ENCODE results near the gene OR2T33.
"Not testable (repeated sequence)": the region's sequence is repeated elsewhere in the genome, so short reads cannot be mapped to it uniquely, and the experiment has no call there.

The OR2T33 gene

GRCh38 chr1:248277876-248278275 lies at the start of gene OR2T33:
TSS of gene OR2T33 (minus strand) at chr1:248277976. CDS start at chr1:248273814, 4,162 bp downstream.
- no peak within 1 kb of the TSS for H3K27ac ChIP-seq
- no peak within 1 kb of the TSS for H3K4me3 ChIP-seq
- H3K9ac ChIP-seq, result no peak within 1 kb of the TSS
- peaks cover 5% of the 10 kb centered on the region for H3K9me3 ChIP-seq
- no peak within 1 kb of the TSS for H3K4me2 ChIP-seq
- no peaks in the 10 kb centered on the region for H3K36me3 ChIP-seq
- no peak for TF ChIP-seq Cebpa-rat (IDR thresholded peaks at IDR 0.05)
- H4K20me1 ChIP-seq, result no peaks in the 10 kb centered on the region
- no peaks in the 10 kb centered on the region for H3K27me3 ChIP-seq
- H3K4me1 ChIP-seq, result peaks cover 18% of the 10 kb centered on the region

GRCh38 chr1:248324468-248324867 lies 46.7 kb upstream of the OR2T33 start, which contains the start of gene OR2M7:
TSS of gene OR2M7 (minus strand) at chr1:248324568. CDS start at chr1:248324568, 0 bp downstream.
- H3K4me1 ChIP-seq, result no peaks in the 10 kb centered on the region
- no peak within 1 kb of the TSS for H3K4me2 ChIP-seq
- no peaks in the 10 kb centered on the region for H3K9me3 ChIP-seq
- H3K4me3 ChIP-seq, result no peak within 1 kb of the TSS
- no peak within 1 kb of the TSS for H3K27ac ChIP-seq
- no peak within 1 kb of the TSS for H3K9ac ChIP-seq
- H3K36me3 ChIP-seq, result no peaks in the 10 kb centered on the region
- TF ChIP-seq Cebpa-rat (IDR thresholded peaks at IDR 0.05), result no peak
- no peaks in the 10 kb centered on the region for H3K27me3 ChIP-seq
- H4K20me1 ChIP-seq, result no peaks in the 10 kb centered on the region

- Histone ChIP-seq H3K27me3 (no peaks in the 10 kb centered on the region), H3K9me3 (peaks cover 33% of the 10 kb centered on the region), H3K4me2 (no peak overlapping the region), H3K9ac (no peak overlapping the region), H4K20me1 (no peaks in the 10 kb centered on the region), H3K36me3 (no peaks in the 10 kb centered on the region), H3K27ac (no peak overlapping the region), H3K4me3 (no peak overlapping the region), H3K4me1 (no peaks in the 10 kb centered on the region)
- TF ChIP-seq Cebpa-rat (IDR thresholded peaks at IDR 0.05), result no peak
Measured at GRCh38 chr1:248316796-248317195, 39.0 kb upstream of the OR2T33 start.

- H3K4me3 ChIP-seq, H3K4me2 ChIP-seq, H3K36me3 ChIP-seq, H3K4me1 ChIP-seq, H3K27me3 ChIP-seq, H4K20me1 ChIP-seq, H3K27ac ChIP-seq, H3K9me3 ChIP-seq, H3K9ac ChIP-seq: not testable (repeated sequence)
Measured at GRCh38 chr1:248306740-248307139, 29.0 kb upstream of the OR2T33 start.

GRCh38 chr1:248306103-248306502 lies 28.3 kb upstream of the OR2T33 start:
- Histone ChIP-seq H3K27ac (no peak overlapping the region), H3K4me1 (no peaks in the 10 kb centered on the region), H3K9ac (no peak overlapping the region), H3K9me3 (no peaks in the 10 kb centered on the region; the same call in 1 of the 2 replicates), H3K27me3 (no peaks in the 10 kb centered on the region), H4K20me1 (no peaks in the 10 kb centered on the region), H3K36me3 (no peaks in the 10 kb centered on the region), H3K4me2 (no peak overlapping the region), H3K4me3 (no peak overlapping the region)
- no peak for TF ChIP-seq Cebpa-rat (IDR thresholded peaks at IDR 0.05)

- not testable (repeated sequence) for H3K4me1 ChIP-seq, H3K36me3 ChIP-seq, H3K27ac ChIP-seq, H3K9ac ChIP-seq, H4K20me1 ChIP-seq, H3K27me3 ChIP-seq, H3K4me2 ChIP-seq, H3K9me3 ChIP-seq, H3K4me3 ChIP-seq
Measured at GRCh38 chr1:248305672-248306071, 27.9 kb upstream of the OR2T33 start.

- no peak within 1 kb of the TSS for H3K4me3 ChIP-seq
- H3K4me1 ChIP-seq, result no peaks in the 10 kb centered on the region
- no peaks in the 10 kb centered on the region for H3K27me3 ChIP-seq
- no peaks in the 10 kb centered on the region for H3K36me3 ChIP-seq
- H3K9ac ChIP-seq, result no peak within 1 kb of the TSS
- no peaks in the 10 kb centered on the region; the same call in 1 of the 2 replicates for H3K9me3 ChIP-seq
- no peak within 1 kb of the TSS for H3K27ac ChIP-seq
- no peaks in the 10 kb centered on the region for H4K20me1 ChIP-seq
- TF ChIP-seq Cebpa-rat (IDR thresholded peaks at IDR 0.05), result no peak
- H3K4me2 ChIP-seq, result no peak within 1 kb of the TSS
Measured at GRCh38 chr1:248303324-248303723, 25.5 kb upstream of the OR2T33 start, which contains the start of gene OR2T12. TSS of gene OR2T12 (minus strand) at chr1:248303424. CDS start at chr1:248295578, 7,846 bp downstream.

GRCh38 chr1:248288391-248288790 lies 10.6 kb upstream of the OR2T33 start:
- peaks cover 15% of the 10 kb centered on the region for H3K9me3 ChIP-seq

GRCh38 chr1:248273225-248273624 lies 4.6 kb downstream of the OR2T33 start:
- H3K9me3 ChIP-seq, H3K36me3 ChIP-seq, H3K4me2 ChIP-seq: not testable (repeated sequence)

More at GRCh38 chr1:248288391-248288790, 10.6 kb upstream of the OR2T33 start:
- TF ChIP-seq Cebpa-rat (IDR thresholded peaks at IDR 0.05), result peak; percentile 49; the same call in 1 of the 2 replicates
- Histone ChIP-seq H3K4me3 (no peak overlapping the region), H3K9ac (no peak overlapping the region), H3K27ac (peak overlapping the region; percentile 63), H3K36me3 (no peaks in the 10 kb centered on the region), H4K20me1 (no peaks in the 10 kb centered on the region), H3K27me3 (no peaks in the 10 kb centered on the region), H3K4me2 (peak overlapping the region; percentile 57), H3K4me1 (peaks cover 17% of the 10 kb centered on the region)

GRCh38 chr1:248268178-248268577 lies 9.6 kb downstream of the OR2T33 start:
- Histone ChIP-seq H3K4me2 (no peak overlapping the region), H3K9me3 (no peaks in the 10 kb centered on the region), H4K20me1 (no peaks in the 10 kb centered on the region), H3K9ac (no peak overlapping the region), H3K4me3 (no peak overlapping the region), H3K27ac (no peak overlapping the region), H3K4me1 (no peaks in the 10 kb centered on the region), H3K36me3 (no peaks in the 10 kb centered on the region), H3K27me3 (no peaks in the 10 kb centered on the region)
- TF ChIP-seq Cebpa-rat (IDR thresholded peaks at IDR 0.05), result no peak

More at GRCh38 chr1:248273225-248273624, 4.6 kb downstream of the OR2T33 start:
- peaks cover 18% of the 10 kb centered on the region for H3K4me1 ChIP-seq
- not testable (repeated sequence) for H3K27ac ChIP-seq, H3K4me3 ChIP-seq, H3K9ac ChIP-seq, H4K20me1 ChIP-seq, H3K27me3 ChIP-seq

- not testable (repeated sequence) for H3K9ac ChIP-seq, H3K36me3 ChIP-seq, H4K20me1 ChIP-seq, H3K4me2 ChIP-seq, H3K4me1 ChIP-seq, H3K27ac ChIP-seq, H3K27me3 ChIP-seq, H3K4me3 ChIP-seq, H3K9me3 ChIP-seq
Measured at GRCh38 chr1:248259309-248259708, 18.5 kb downstream of the OR2T33 start.
